HG03159 (cell line): ENCODE results near the gene NUP188.
"Not testable (repeated sequence)": the region's sequence is repeated elsewhere in the genome, so short reads cannot be mapped to it uniquely, and the experiment has no call there.

Experiments used
- ATAC-seq: cut with Tn5 transposase; IDR thresholded peaks from one replicate; pipeline ENCODE4 v1.9.1; 2021; ENCODE audit warnings: mild to moderate bottlenecking, moderate library complexity; ENCODE audit not compliant: unreplicated experiment

Gene NUP188

GRCh38 chr9:128940946-128941755 is 6.3 kb upstream of the NUP188 start:
- no peak for ATAC-seq

GRCh38 chr9:128943832-128944620 is 3.5 kb upstream of the NUP188 start:
- no peak for ATAC-seq

GRCh38 chr9:128944966-128945365 is 2.5 kb upstream of the NUP188 start:
- not testable (repeated sequence) for ATAC-seq

- ATAC-seq = no peak
Measured at GRCh38 chr9:128945798-128946501, 1.5 kb upstream of the NUP188 start.

GRCh38 chr9:128946571-128947276 is 775 bp upstream of the NUP188 start:
- no peak for ATAC-seq

- no peak for ATAC-seq
Measured at GRCh38 chr9:128947277-128947526, 297 bp upstream of the NUP188 start.

- ATAC-seq = not testable (repeated sequence)
Measured at GRCh38 chr9:128961403-128961802, 13.9 kb downstream of the NUP188 start.

GRCh38 chr9:128969491-128969890 is 22.0 kb downstream of the NUP188 start:
- no peak for ATAC-seq

- no peak for ATAC-seq
Measured at GRCh38 chr9:128972956-128973355, 25.5 kb downstream of the NUP188 start.

GRCh38 chr9:128979111-128979510 is 31.6 kb downstream of the NUP188 start:
- ATAC-seq = no peak

GRCh38 chr9:128983536-128983935 is 36.0 kb downstream of the NUP188 start:
- ATAC-seq = no peak

- ATAC-seq = no peak
Measured at GRCh38 chr9:128986671-128987070, 39.2 kb downstream of the NUP188 start.

GRCh38 chr9:128987805-128988204 is 40.3 kb downstream of the NUP188 start:
- no peak for ATAC-seq

GRCh38 chr9:128992995-128993394 is 45.5 kb downstream of the NUP188 start:
- ATAC-seq = no peak

- no peak for ATAC-seq
Measured at GRCh38 chr9:128995791-128996190, 48.3 kb downstream of the NUP188 start.

- no peak for ATAC-seq
Measured at GRCh38 chr9:128998462-128998861, 51.0 kb downstream of the NUP188 start.

- no peak for ATAC-seq
Measured at GRCh38 chr9:128999581-129000206, 52.2 kb downstream of the NUP188 start.

- ATAC-seq = no peak
Measured at GRCh38 chr9:129001504-129002325, 54.2 kb downstream of the NUP188 start.

GRCh38 chr9:129002992-129003391 is 55.5 kb downstream of the NUP188 start:
- ATAC-seq = no peak

- ATAC-seq = not testable (repeated sequence)
Measured at GRCh38 chr9:129004173-129004572, 56.7 kb downstream of the NUP188 start.
